Gastrocnemius medialis (tissue), 4 donors: ENCODE data around the gene NACA2. TPM values are rescaled to one million over a fixed set of nuclear protein-coding genes. Genes with fewer than 3 reads are reported as not detected.

ENCODE experiments used
- ATAC-seq, 2 donors: fragments of 150-250 bp; one replicate each; pipeline ENCODE4 v1.9.1; 2016
- DNase-seq, 2 donors: peaks; one replicate each; pipeline ENCODE4 v3.0.0-alpha.2; 2019
- H3K27ac ChIP-seq, 4 donors: fragments of 200-600 bp; sonication (generic); 1 replicate in 1 of 4; 2 replicates in 3 of 4; pipeline ENCODE4 v1.5.1; 2016 to 2018; ENCODE audit warnings: mild to moderate bottlenecking in 2 of 4, moderate library complexity in 1 of 4
- H3K27me3 ChIP-seq, 3 donors: fragments of 200-600 bp; sonication (generic) in 2 of 3; 1 replicate in 1 of 3; 2 replicates in 2 of 3; pipeline versions ENCODE4 v1.5.1 to v1.6.0; 2016 to 2019; ENCODE audit warnings: mild to moderate bottlenecking in 1 of 3, moderate library complexity in 1 of 3
- H3K36me3 ChIP-seq, 2 donors: fragments of 200-600 bp; sonication (generic) in 1 of 2; one replicate each; pipeline ENCODE4 v1.5.1; 2017 to 2018
- H3K4me1 ChIP-seq, 2 donors: fragments of 200-600 bp; sonication (generic) in 1 of 2; one replicate each; pipeline ENCODE4 v1.5.1; 2016 to 2017; ENCODE audit warnings: mild to moderate bottlenecking in 2 of 2
- H3K4me3 ChIP-seq, 4 donors: fragments of 200-600 bp; sonication (generic) in 3 of 4; 1 replicate in 1 of 4; 2 replicates in 3 of 4; pipeline ENCODE4 v1.5.1; 2016 to 2019; ENCODE audit warnings: mild to moderate bottlenecking in 2 of 4
- H3K9me3 ChIP-seq, 3 donors: fragments of 200-600 bp; sonication (generic) in 2 of 3; 1 replicate in 1 of 3; 2 replicates in 2 of 3; pipeline ENCODE4 v1.5.1; 2016 to 2019
- CTCF ChIP-seq, 5 experiments: fragments of 450-650 bp in 3 of 5; fragments of 200-600 bp in 2 of 5; sonication (generic) in 2 of 5; IDR thresholded peaks in 4 of 5; conservative IDR thresholded peaks in 1 of 5; 1 replicate in 4 of 5; 2 replicates in 1 of 5; pipeline ENCODE4 v1.5.1; 2016 to 2019; ENCODE audit warnings: antibody characterized with exemption in 5 of 5, mild to moderate bottlenecking in 3 of 5, moderate library complexity in 3 of 5
- POLR2A ChIP-seq, 2 donors: fragments of 450-650 bp; IDR thresholded peaks; one replicate each; pipeline ENCODE4 v1.6.1; 2017; ENCODE audit warnings: antibody characterized with exemption in 2 of 2, mild to moderate bottlenecking in 2 of 2, moderate library complexity in 2 of 2
- in situ Hi-C, 4 donors: fragments of 200-750 bp; cut with MboI; loops; one replicate each; pipeline versions ENCODE4 v1.15.0 to v1.8.0; 2017; ENCODE audit warnings: low sequenced_read_pairs in 4 of 4
- intact Hi-C: fragments of 100-400 bp; cut with DNase I; formaldehyde crosslinking; loops from one replicate; pipeline ENCODE4 v1.15.1; 2023; ENCODE audit warnings: low total_unique reads
- total RNA-seq, 4 donors: library from RNA; depleted of rRNA; stranded (reverse); fragments of >200 nt; gene quantifications; one replicate each; pipeline versions ENCODE4 v1.1.0 to v1.2.3, GENCODE V29; 2016

Gene NACA2
- total RNA-seq, 4 donors from 2014 or later = not detected

DNA sequence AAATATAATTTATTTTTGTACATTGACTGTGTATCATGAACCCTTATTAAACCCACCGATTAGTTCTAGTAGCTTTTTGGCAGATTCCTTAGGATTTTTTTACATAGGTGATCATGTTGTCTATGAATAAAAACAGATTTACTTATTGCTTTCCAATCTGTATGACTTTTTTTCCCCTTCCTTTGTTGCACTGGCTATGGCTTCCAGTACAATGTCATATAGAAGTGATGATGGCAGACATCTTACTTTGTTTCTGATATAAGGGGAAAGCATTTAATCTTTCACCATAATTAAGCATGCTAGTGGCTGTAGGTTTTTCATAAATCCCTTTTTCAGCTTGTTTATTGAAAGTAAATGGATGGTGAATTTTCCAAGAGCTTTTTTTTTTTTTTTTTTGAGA, 28.9 kb upstream of the NACA2 start:
- in situ Hi-C loops = no loop called here
- Histone ChIP-seq H3K27ac (no peak overlapping the region), H3K9me3 (no peaks in the 10 kb centered on the region), H3K4me1 (no peaks in the 10 kb centered on the region), H3K36me3 (no peaks in the 10 kb centered on the region), H3K27me3 (no peaks in the 10 kb centered on the region), H3K4me3 (no peak overlapping the region)
- intact Hi-C loops = no loop called here
- TF ChIP-seq POLR2A (IDR thresholded peaks at IDR 0.05) = no peak
- no peak for TF ChIP-seq CTCF (IDR thresholded peaks at IDR 0.05 in 4 of 5, conservative IDR thresholded peaks at IDR 0.05 in 1 of 5)
- DNase-seq (no peak), ATAC-seq (no peak)

- intact Hi-C loops = no loop called here
- Histone ChIP-seq H3K9me3 (no peaks in the 10 kb centered on the region), H3K4me3 (no peak overlapping the region), H3K27me3 (no peaks in the 10 kb centered on the region), H3K27ac (no peak overlapping the region), H3K36me3 (no peaks in the 10 kb centered on the region), H3K4me1 (no peaks in the 10 kb centered on the region)
- TF ChIP-seq POLR2A (IDR thresholded peaks at IDR 0.05) = no peak
- TF ChIP-seq CTCF (IDR thresholded peaks at IDR 0.05 in 4 of 5, conservative IDR thresholded peaks at IDR 0.05 in 1 of 5) = no peak
- DNase-seq = no peak
- no peak for ATAC-seq
- in situ Hi-C loops = no loop called here
Observed at GRCh38 chr17:61619493-61619892, 28.5 kb upstream of the NACA2 start.

GRCh38 chr17:61618950-61619349, 27.9 kb upstream of the NACA2 start:
- ATAC-seq (no peak), DNase-seq (no peak)
- H3K9me3 ChIP-seq = no peaks in the 10 kb centered on the region
- no peak overlapping the region for H3K27ac ChIP-seq
- in situ Hi-C loops = no loop called here
- no peaks in the 10 kb centered on the region for H3K36me3 ChIP-seq
- no peak overlapping the region for H3K4me3 ChIP-seq
- intact Hi-C loops = no loop called here
- no peaks in the 10 kb centered on the region for H3K27me3 ChIP-seq
- H3K4me1 ChIP-seq = no peaks in the 10 kb centered on the region
- TF ChIP-seq CTCF (IDR thresholded peaks at IDR 0.05 in 4 of 5, conservative IDR thresholded peaks at IDR 0.05 in 1 of 5) = no peak
- no peak for TF ChIP-seq POLR2A (IDR thresholded peaks at IDR 0.05)

DNA sequence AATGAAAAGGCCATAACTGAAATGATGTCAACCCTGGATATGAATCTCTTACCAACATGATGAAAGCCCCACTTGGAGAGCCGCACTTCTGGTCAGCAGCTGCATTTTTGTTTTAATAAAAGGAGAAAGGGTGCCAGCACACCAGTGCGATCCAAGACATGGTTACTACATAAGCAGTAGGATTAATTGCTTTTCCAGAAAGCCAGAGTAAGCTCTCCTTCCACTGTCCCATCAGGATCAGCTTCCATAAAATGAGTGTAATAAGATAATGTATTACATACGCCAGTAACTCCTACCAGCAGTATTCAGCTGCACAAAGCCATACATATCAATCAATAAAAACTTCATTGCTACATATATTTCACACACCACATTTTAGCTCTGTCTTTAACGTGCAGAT, 26.3 kb upstream of the NACA2 start:
- in situ Hi-C loops = no loop called here
- DNase-seq (no peak), ATAC-seq (no peak)
- intact Hi-C loops = no loop called here
- Histone ChIP-seq H3K27ac (no peak overlapping the region), H3K9me3 (no peaks in the 10 kb centered on the region), H3K4me1 (no peaks in the 10 kb centered on the region), H3K27me3 (no peaks in the 10 kb centered on the region), H3K36me3 (no peaks in the 10 kb centered on the region), H3K4me3 (no peak overlapping the region)
- no peak for TF ChIP-seq POLR2A (IDR thresholded peaks at IDR 0.05)
- no peak for TF ChIP-seq CTCF (IDR thresholded peaks at IDR 0.05 in 4 of 5, conservative IDR thresholded peaks at IDR 0.05 in 1 of 5)

DNA sequence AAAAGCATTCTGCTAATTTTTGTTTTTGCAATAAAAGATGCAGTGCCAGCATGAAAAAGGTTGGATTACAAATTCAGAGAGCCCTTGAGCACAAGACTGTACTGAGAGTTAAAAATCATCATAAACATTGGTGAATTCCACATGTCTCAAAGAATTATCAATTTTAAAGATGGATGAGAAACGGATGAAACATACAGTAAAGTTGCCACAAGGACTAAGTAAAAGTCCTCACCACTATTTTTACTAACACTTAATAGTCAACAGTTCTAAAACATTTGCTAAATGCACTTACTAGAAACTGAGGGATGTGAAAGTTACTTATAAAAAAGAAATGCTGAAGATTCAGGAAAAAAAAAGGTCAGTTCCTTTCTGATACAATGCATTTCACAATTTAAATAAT, 25.8 kb upstream of the NACA2 start:
- no peaks in the 10 kb centered on the region for H3K36me3 ChIP-seq
- H3K27ac ChIP-seq = no peak overlapping the region
- no peaks in the 10 kb centered on the region for H3K9me3 ChIP-seq
- no peaks in the 10 kb centered on the region for H3K4me1 ChIP-seq
- in situ Hi-C loops = no loop called here
- H3K4me3 ChIP-seq = no peak overlapping the region
- DNase-seq (no peak), ATAC-seq (no peak)
- intact Hi-C loops = no loop called here
- TF ChIP-seq POLR2A (IDR thresholded peaks at IDR 0.05) = no peak
- no peak for TF ChIP-seq CTCF (IDR thresholded peaks at IDR 0.05 in 4 of 5, conservative IDR thresholded peaks at IDR 0.05 in 1 of 5)
- no peaks in the 10 kb centered on the region for H3K27me3 ChIP-seq
